ACC112 (cell line): ENCODE results near the gene CD96.

ENCODE experiments used
- H2AFZ ChIP-seq: fragments of 200-600 bp; sonication (generic); one replicate; pipeline ENCODE4 v1.6.0; 2017; ENCODE audit warnings: antibody characterized with exemption, low read length; ENCODE audit not compliant: unreplicated experiment
- H3K27ac ChIP-seq: fragments of 200-600 bp; sonication (generic); 2 replicates; pipeline ENCODE4 v1.5.1; 2014; ENCODE audit warnings: low read depth, mild to moderate bottlenecking, antibody characterized with exemption, low read length, moderate library complexity
- H3K27me3 ChIP-seq: fragments of 200-600 bp; sonication (generic); 2 replicates; pipeline ENCODE4 v1.6.1; 2014; ENCODE audit warnings: mild to moderate bottlenecking, antibody characterized with exemption, low read length, moderate library complexity, mixed read lengths; ENCODE audit not compliant: insufficient read depth
- H3K36me3 ChIP-seq: fragments of 200-600 bp; sonication (generic); 2 replicates; pipeline ENCODE4 v1.6.1; 2016; ENCODE audit warnings: mild to moderate bottlenecking, antibody characterized with exemption, low read length, moderate library complexity, mixed read lengths; ENCODE audit not compliant: insufficient read depth
- H3K4me1 ChIP-seq: fragments of 200-600 bp; sonication (generic); one replicate; pipeline ENCODE4 v1.6.1; 2016; ENCODE audit warnings: low read length, mixed read lengths; ENCODE audit not compliant: insufficient read depth, unreplicated experiment, control insufficient read depth
- H3K4me3 ChIP-seq: fragments of 200-600 bp; sonication (generic); 2 replicates; pipeline ENCODE4 v1.5.1; 2014; ENCODE audit warnings: mild to moderate bottlenecking, low read depth, low read length
- H3K79me2 ChIP-seq: fragments of 200-600 bp; sonication (generic); one replicate; pipeline ENCODE4 v1.6.0; 2016; ENCODE audit warnings: low read length; ENCODE audit not compliant: control insufficient read depth, unreplicated experiment, insufficient read depth

Gene CD96

DNA sequence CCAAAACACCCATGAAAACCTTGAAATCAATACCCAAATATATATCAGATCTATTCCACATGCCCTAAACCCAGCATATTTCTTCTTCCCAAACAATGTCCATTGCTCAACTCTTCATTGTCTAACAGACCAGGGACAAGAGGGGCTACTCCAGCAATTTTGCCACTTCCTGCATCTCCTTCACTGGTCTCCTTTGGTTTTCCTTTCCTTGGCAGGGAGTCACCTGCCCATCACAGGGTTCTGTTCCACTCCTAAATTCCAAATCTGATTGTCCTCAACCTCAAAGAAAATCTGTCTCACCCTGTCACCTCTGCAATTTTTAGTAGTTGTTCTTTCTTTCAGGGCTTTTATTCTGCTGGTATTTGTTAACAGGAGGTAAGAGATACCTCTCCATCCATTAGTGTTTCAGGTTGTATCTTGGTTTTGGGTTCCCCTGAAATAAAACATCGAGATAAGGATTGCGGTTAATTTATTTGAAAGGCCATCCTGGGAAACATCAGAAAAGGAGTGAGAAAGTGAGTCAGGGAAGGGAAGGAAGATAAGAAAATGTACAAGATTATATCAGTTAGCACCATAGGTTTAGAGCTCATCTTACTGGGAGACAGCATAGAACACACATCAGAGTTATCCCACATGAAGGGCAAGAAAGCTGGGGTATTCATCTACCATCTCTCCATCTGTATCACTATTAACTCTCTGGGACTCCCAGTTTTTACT is 39.6 kb downstream of the CD96 start:
- no peaks in the 10 kb centered on the region for H3K79me2 ChIP-seq
- peak overlapping the region; percentile 44 for H3K27ac ChIP-seq

DNA sequence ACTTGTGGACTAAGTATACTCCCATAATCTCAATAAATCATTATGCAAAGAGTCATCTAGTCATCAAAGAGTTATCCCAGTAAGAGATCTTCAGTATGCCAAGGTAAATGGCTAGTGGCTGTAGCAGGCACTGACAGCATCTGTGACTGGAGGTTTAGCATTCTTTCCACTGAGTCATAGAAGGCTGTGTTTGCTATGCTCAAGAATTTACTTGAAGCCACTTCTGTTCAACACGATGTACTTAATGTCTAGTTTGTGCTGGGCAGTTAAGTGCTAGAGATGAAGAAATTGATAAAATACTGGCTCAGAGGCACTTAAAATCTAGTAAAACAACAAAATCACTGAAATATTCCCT is 40.1 kb downstream of the CD96 start:
- Histone ChIP-seq H3K27ac (peak overlapping the region; percentile 59), H2AFZ (no peak overlapping the region), H3K27me3 (no peaks in the 10 kb centered on the region), H3K36me3 (no peaks in the 10 kb centered on the region), H3K4me1 (peaks cover 28% of the 10 kb centered on the region), H3K4me3 (no peak overlapping the region), H3K79me2 (no peaks in the 10 kb centered on the region)

More for the DNA sequence above, 39.6 kb downstream of the CD96 start:
- Histone ChIP-seq H3K36me3 (no peaks in the 10 kb centered on the region), H3K4me1 (peaks cover 28% of the 10 kb centered on the region), H2AFZ (no peak overlapping the region), H3K4me3 (no peak overlapping the region), H3K27me3 (no peaks in the 10 kb centered on the region)

DNA sequence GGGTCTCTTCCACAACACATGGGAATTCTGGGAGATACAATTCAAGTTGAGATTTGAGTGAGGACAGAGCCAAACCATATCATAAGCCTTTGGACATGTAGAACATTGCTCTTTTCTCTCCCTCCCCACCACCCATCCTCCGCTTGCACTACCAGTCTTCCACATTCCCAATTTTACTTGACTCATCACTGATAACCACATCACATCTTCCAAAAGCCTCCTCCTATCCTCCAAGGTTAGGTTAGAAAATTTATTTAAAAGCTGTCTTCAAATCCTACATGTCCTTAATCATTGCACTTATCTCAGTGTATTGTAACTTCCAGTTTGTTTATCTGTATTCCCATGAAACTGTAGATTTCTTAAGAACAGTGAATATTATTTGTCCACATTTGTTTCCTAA is 42.7 kb downstream of the CD96 start:
- H3K36me3 ChIP-seq, result no peaks in the 10 kb centered on the region
- H3K27ac ChIP-seq, result no peak overlapping the region
- no peaks in the 10 kb centered on the region for H3K79me2 ChIP-seq
- H3K27me3 ChIP-seq, result no peaks in the 10 kb centered on the region
- H3K4me1 ChIP-seq, result peaks cover 37% of the 10 kb centered on the region
- no peak overlapping the region for H2AFZ ChIP-seq
- no peak overlapping the region for H3K4me3 ChIP-seq

DNA sequence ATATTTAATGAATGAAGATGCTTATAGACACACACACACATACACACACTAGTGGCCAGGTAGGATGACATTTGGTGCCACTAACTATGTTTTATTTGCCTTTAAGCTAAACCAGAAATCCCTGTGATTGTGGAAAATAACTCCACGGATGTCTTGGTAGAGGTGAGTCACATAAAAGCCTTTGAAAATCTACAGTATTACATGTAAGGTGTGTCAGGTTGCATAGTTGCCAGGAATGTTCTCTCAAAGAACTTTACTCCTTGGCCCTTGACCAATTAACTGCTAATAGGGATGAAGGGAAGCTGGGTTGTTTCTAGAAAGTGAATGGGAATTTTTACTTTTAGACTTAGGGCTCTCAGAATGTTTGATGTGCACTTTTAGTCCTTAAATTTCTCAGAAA is 43.2 kb downstream of the CD96 start:
- no peaks in the 10 kb centered on the region for H3K27me3 ChIP-seq
- peaks cover 42% of the 10 kb centered on the region for H3K4me1 ChIP-seq
- no peak overlapping the region for H3K27ac ChIP-seq
- no peaks in the 10 kb centered on the region for H3K36me3 ChIP-seq
- H2AFZ ChIP-seq, result no peak overlapping the region
- no peaks in the 10 kb centered on the region for H3K79me2 ChIP-seq
- H3K4me3 ChIP-seq, result no peak overlapping the region

DNA sequence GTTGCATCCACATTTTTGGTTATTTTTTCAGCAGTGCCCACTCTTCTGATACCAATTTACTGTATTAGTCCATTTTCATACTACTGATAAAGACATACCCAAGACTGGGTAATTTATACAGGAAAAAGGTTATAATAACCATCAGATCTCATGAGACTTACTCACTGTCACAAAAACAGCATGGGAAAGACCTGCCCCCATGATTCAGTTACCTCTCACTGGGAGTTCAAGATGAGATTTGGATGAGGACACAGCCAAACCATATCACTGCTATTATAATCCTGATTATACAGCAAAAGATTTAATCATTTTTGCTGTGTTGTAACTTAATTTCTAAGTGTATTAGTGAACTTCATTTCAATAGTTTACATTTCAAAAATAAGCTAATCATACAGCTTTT is 46.5 kb downstream of the CD96 start:
- H3K4me3 ChIP-seq, result no peak overlapping the region
- H3K27me3 ChIP-seq, result no peaks in the 10 kb centered on the region
- H3K27ac ChIP-seq, result peak overlapping the region; percentile 45
- peaks cover 38% of the 10 kb centered on the region for H3K4me1 ChIP-seq
- no peaks in the 10 kb centered on the region for H3K36me3 ChIP-seq
- H3K79me2 ChIP-seq, result no peaks in the 10 kb centered on the region
- H2AFZ ChIP-seq, result no peak overlapping the region

DNA sequence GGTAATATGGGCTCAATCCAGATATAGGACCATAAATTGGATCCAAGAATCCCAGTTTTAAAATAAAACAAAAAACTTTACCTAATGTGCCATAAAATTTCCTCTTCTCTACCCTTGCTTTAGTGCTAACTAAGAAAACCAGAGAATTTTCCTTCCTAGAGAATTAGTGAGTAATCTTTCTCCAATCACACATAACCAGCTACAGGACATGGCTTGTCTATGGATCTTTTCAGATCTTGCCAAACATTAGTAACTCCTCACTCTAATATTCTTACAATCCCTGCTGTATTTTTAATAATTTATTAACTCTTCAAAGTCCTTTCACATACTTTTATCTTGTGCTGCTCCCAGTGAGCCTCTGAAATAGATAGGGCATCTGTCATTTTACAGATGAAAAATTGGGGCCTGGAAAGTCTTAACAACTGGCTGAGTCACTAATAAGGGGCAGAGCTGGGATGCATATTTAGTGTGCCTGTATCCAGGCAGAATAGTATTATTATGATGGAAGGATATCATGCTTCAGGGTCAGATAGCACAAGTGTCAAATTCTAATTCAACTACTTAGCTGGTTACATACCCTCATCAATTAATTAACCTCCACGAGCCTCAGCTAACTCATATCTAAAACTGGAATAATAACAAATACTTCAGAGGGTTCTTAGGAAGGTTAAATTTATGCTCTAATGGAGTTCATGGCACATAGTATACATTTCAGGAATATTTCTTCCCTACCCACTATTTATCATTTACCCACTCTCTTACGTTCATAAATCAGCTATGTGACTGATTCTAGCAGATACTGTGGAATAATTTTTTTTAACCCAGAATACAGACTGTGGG is 47.5 kb downstream of the CD96 start:
- Histone ChIP-seq H3K4me1 (peaks cover 48% of the 10 kb centered on the region), H3K27me3 (no peaks in the 10 kb centered on the region), H3K36me3 (no peaks in the 10 kb centered on the region), H3K79me2 (no peaks in the 10 kb centered on the region), H2AFZ (no peak overlapping the region), H3K27ac (peak overlapping the region; percentile 40), H3K4me3 (no peak overlapping the region)

DNA sequence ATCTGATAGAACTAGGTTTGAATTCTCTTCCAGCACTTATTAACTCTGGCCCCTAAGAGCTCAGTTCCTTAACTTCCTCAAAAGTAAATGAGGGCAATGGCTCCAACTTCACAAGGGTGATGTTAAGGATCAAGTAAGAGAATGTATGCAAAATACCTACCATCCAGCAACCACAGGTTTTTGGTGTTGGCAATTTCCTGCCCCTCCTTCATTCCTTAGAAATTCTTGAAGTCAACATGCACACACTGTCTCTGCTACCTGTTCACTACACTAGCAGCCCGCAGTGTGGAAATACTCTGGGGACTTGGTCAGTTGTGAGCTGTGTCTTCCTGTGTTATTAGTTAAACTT is 48.1 kb downstream of the CD96 start:
- H3K36me3 ChIP-seq, result no peaks in the 10 kb centered on the region
- no peak overlapping the region for H3K4me3 ChIP-seq
- no peak overlapping the region for H3K27ac ChIP-seq
- H3K4me1 ChIP-seq, result peaks cover 54% of the 10 kb centered on the region
- H2AFZ ChIP-seq, result no peak overlapping the region
- no peaks in the 10 kb centered on the region for H3K79me2 ChIP-seq
- no peaks in the 10 kb centered on the region for H3K27me3 ChIP-seq

DNA sequence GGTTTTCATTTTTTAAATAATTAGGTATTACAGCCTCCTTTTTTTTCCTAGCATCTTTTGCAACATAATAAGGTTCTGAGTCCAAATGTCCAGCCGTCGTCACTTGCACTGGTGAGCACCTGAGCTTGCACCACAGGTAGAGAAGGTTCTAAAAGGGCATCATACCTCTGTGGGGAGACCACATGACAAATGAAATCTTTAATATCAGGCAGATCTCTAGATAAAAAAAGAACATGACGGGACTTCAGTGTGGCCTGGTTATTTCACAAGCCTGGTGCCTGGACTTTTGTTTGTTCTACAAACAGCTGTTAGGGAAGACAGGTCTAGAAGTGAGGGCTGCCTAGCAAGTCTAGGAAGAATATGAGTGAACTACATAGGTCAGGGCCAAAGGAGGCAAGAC is 49.6 kb downstream of the CD96 start:
- no peaks in the 10 kb centered on the region for H3K79me2 ChIP-seq
- H3K27me3 ChIP-seq, result no peaks in the 10 kb centered on the region
- H3K4me3 ChIP-seq, result no peak overlapping the region
- no peak overlapping the region for H2AFZ ChIP-seq
- H3K36me3 ChIP-seq, result no peaks in the 10 kb centered on the region
- peaks cover 56% of the 10 kb centered on the region for H3K4me1 ChIP-seq
- H3K27ac ChIP-seq, result peak overlapping the region; percentile 3; the same call in 1 of the 2 replicates

DNA sequence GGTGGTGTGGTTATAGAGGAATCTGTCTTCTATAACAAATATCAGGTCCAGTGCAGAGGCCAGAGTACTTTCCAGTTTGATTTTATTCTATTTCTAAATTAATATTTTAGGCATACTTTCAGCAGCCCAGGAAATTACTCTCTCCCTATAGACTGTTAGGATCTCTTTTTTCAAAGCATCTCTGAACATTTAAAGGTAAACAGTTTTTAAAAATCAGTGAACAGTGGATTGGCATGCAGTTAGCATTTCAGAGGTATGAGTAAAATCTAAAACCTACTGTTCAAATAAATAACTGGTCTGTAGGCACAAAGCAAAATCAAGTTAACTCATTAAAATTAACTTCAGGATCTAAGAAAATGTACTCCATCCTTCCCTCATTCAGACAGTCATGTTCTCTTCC is 50.1 kb downstream of the CD96 start:
- no peaks in the 10 kb centered on the region for H3K36me3 ChIP-seq
- H3K4me3 ChIP-seq, result no peak overlapping the region
- peak overlapping the region; percentile 12 for H2AFZ ChIP-seq
- peak overlapping the region; percentile 3; the same call in 1 of the 2 replicates for H3K27ac ChIP-seq
- no peaks in the 10 kb centered on the region for H3K79me2 ChIP-seq
- peaks cover 61% of the 10 kb centered on the region for H3K4me1 ChIP-seq
- no peaks in the 10 kb centered on the region for H3K27me3 ChIP-seq

DNA sequence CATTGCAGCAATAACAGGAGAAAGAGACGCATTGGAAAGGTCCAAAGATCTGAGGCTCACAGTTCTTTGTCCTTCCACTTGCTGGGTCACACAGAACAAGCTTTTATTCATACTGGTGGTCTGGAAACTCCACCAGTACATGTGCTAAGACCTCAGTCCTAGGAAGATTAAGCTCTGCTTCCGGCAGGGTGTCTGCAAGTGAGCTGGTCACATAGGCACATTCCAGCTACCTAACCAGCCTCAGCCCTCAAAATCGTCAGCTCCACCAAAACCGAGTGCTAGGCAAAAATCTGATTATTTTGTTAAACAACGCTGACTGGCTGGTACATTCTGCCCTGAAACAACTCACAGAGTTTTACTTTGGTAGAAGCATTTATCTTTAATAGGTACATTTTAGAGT is 50.9 kb downstream of the CD96 start:
- Histone ChIP-seq H3K27me3 (no peaks in the 10 kb centered on the region), H3K4me1 (peaks cover 68% of the 10 kb centered on the region), H3K79me2 (no peaks in the 10 kb centered on the region), H3K36me3 (no peaks in the 10 kb centered on the region), H2AFZ (no peak overlapping the region), H3K4me3 (no peak overlapping the region), H3K27ac (no peak overlapping the region)

DNA sequence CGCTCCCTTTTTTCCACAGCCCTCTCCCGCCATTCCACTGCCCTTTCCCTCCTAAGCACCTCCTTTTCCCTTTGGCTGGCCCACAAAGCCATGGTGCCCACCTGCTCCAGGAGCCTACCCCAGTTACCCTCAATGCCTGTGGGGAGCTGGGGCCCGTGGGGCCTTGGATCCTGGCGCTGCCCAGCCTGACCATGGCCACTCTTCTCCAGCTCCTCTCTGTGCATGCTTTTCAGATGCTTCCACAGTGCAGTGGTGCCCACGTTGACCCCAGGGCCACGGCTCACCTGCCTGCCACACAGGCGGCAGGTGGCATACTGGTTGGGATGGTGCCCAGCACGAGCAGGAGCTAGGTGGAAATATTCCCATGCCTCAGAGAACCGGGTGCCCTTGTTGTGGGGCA is 51.7 kb downstream of the CD96 start:
- Histone ChIP-seq H3K36me3 (no peaks in the 10 kb centered on the region), H3K4me3 (no peak overlapping the region), H3K79me2 (no peaks in the 10 kb centered on the region), H2AFZ (no peak overlapping the region), H3K4me1 (peaks cover 67% of the 10 kb centered on the region), H3K27ac (peak overlapping the region; percentile 43), H3K27me3 (no peaks in the 10 kb centered on the region)
